Pons (tissue), 1 donor: ENCODE measurements around the gene NKAIN2.

Experiments
- DNase-seq: peaks from one replicate; pipeline ENCODE4 v3.0.0-alpha.2; 2016; ENCODE audit warnings: low spot score

NKAIN2 gene

DNA sequence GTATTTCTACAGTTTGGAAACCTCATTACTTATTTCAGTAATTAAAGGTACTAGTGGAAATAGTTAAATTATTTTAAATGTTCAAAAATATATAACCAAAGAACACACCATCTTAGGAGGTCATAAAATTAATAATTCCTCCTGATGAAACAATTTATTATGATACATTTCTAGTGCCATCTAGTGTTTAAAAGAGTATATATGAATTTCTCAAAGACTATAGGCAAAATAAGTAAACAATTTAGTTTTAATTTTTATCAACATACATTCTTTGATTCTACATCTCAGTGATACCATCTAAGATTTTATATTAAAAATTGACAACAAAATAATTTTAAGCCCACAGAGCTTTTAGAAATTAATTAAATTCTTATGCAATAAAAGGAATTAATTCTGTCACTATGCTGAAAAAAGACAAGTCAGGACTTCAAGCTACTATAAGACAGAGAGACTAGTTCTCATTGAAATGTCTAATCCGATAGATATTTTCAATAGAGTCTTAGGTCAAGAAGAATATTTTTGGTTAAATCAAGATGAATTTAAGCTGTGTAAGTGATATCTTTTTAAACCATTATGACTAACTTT lies 1050.8 kb downstream of the NKAIN2 start:
- DNase-seq = peak; percentile 29

DNA sequence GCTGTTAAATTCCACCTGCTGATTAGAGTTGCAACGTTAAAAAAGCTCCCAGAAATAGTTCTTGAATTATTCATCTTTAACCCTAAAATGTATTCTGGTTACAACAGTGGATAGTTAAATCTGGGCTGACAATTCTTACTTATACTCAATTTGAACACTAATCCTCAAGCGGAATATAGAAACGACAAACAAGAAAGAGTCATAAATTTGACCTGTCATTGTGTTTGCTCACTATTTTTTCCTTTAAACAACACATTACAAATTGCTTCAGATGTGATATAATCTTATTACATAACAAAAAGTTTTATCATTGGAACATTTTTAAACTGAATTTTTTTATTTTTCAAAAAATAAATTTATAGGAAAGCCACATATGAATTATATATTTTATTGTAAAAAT lies 1054.1 kb downstream of the NKAIN2 start:
- no peak for DNase-seq

DNA sequence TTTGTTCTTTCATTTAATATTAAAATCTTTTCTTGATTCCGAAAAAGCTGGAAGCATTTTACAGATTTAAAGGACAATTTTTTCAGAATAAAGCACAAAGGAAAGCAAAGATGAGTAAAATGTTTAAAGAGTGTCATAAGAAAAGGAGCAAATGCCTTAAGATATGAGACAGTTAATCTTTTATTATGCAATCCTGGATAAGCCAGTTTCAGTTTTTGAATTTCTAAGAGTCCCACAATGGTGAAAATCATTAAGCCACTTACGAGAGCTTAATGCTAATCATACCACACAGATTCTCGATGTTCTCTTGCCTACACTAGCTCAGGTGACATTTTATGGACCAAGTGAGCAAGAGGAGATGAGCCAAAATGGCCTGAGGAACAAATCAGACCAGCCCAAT lies 1054.9 kb downstream of the NKAIN2 start:
- no peak for DNase-seq

DNA sequence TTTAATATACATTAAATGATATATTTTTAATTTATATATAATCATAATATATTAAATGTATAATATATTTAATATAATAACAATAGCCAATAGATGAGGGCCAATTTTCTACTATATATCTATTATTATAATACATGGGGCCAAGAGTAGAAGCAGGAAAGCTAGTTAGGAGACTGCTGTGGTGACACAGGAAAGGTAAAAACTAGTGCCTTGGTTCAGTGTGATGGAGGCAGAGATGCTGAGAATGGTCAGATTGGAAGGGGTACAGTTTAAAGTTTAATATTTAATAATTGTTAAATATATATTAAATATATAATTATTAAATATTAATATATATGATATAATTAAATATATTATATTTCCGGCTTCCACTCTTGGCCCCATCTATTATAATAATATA lies 1055.7 kb downstream of the NKAIN2 start:
- no peak for DNase-seq

DNA sequence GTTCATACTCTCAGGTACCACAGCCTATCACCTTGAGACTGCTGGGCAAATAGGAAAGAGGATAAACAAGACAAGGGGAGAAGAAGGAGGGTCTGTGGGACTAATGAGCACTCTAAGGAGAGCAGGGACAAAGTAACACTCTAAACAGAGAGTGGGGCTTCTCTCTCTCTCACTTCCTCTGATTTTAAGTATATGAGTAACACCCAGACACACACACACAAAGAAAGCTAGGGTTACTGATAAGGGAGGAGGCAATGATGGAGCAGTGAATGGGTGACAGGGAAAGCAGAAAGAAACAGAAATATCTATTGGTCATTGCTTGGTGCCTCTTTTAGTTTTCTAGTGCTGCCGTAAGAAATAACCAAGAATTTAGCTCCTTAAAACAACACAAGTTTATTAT lies 1062.4 kb downstream of the NKAIN2 start:
- no peak for DNase-seq

DNA sequence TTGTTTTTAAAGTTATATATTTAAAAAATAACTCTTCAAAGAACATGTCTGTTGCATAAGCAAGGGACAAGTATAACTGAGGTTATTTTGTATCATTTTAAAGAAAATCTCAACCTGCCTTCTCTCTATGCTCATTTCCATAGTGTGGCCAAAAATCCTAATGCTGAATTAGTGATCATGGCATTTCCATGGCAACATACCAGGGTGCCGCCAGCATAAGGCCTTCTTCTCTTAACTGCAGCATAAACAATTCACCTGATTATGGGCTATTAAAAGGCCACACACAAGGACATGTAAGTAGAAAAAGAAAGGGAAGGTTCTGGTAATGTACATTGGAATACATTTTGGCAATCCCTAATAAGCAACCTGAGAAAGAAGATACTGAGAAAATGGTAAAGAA lies 1063.5 kb downstream of the NKAIN2 start:
- no peak for DNase-seq

DNA sequence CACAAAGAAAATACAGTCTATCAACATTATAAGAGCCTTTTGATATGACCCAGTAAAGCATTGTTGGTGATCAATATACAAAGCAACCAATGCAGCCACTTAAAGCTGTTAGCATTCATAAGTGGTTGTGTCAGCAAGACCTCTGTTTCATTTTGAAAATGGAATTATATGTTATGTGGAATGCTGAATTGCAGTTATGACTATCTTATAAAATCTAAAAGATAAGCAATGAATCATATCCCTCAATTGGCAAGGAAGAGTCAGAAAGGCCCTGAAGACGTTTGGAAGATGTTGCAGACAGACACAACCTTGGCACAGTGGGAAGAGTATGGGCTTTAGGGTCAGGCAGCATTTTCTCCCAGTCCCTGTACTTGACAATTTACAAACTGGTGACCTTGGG lies 1064.8 kb downstream of the NKAIN2 start:
- no peak for DNase-seq

DNA sequence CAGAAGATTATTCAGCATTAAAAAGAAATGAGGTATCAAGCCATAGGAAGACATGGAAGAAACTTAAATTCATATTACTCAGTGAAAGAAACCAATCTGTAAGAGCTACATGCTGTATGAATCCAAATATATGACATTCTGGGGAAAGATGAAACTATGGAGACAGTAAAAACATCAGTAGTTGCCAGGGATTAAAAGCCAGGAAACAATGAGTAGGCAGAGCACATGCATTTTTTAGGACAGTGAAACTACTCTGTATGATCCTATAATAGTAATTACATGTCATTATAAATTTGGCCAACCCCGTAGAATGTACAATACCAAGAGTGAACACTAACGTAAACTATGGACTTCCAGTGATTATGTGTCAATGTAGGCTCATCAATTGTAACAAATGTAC lies 1065.8 kb downstream of the NKAIN2 start:
- no peak for DNase-seq

DNA sequence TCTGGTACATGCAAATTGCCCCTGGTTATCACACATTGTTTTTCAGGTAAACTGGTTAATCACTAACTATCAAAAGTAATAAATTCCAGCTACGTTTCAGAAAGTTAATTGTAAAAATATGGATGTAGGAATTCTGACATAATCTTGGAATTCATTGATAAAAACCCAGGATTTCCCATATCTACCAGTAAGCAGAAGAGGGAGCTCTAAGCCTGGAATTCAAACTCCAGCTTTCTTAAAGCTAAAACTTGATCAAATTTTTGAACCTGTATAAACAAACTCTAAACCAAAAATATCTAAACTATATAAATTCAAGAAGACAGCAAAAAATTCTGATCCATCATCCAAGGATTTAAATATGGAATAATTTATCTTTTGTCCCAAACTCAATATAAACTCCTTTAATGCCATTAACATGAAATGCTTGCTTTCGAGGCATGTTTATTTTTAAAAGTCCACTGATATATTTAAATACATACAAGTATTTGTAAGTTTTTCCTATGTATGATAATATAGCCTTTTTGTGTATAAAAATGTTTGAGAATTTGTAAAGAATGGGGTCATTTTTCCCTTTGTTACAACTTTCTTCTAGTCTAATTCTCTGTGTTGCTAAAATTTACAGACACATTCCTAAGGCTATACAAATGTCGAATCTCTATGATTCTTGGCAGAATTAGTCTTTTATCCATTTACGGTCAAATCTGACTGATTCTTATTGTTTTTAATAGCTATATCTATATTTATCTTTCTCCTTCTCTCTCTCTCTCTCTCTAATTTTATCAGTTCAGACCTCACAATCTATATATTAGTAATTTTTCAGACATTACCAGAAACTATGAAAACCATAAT lies 1067.2 kb downstream of the NKAIN2 start:
- DNase-seq = peak; percentile 46

DNA sequence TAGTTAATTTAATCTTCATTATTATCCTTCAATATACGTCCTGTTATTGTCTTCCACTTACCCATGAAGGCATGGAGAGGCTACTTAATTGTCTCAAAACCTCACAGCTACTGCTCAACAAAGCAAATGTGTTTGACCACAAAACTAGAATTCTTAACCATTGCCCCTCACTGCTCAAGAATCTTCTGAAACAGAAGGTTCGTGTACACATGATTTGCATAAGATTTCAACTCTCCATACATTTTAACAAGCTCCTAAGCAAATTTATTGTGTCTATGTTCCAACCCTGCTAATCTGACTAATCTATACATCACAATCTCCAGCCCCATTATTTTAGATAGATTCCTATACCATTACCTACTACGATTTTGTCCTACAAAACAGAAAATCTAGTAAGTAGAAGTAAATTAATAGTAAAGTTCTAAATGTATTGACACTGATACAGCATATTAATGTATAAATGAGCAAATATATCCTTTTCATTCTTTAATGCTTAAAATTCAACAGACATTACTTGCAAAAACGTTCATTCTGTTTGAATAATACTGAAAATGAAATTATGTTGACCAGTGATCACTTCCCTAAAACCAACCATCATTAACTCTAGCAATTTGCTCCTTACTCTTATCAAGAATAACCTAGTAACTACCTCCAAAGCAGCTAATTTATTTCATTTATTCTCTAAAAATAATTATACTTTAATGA lies 1068.8 kb downstream of the NKAIN2 start:
- DNase-seq = no peak

DNA sequence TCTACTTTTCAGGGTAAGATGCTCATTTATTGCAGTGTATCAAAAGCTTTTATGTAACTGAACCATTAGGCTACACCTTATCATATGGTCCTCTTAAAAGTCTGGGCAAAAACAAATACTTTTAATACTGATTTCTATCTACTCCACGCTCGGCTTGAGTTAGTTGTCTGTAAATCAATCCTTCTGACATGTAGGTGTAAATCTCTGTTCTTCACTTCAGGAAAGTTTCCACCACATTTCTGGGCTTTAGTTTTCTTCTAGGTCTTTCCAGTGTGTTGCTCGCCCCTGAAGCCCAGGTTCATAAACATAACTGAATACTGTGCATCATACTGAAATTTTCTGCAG lies 1069.4 kb downstream of the NKAIN2 start:
- DNase-seq = no peak
